CD4-positive, alpha-beta T cell treated with Interleukin-21 for 1 hour (primary cell): ENCODE measurements around the gene ALB.

ENCODE experiments used
- DNase-seq: peaks from one replicate; pipeline ENCODE4 v3.0.0-alpha.2; 2020

ALB gene

GRCh38 chr4:73452953-73453700 lies 49.0 kb downstream of the ALB start:
- DNase-seq, result no peak

GRCh38 chr4:73453701-73454005 lies 49.6 kb downstream of the ALB start:
- no peak for DNase-seq

- no peak for DNase-seq
These were observed 50.8 kb downstream of the ALB start for GRCh38 chr4:73454920-73455319.

GRCh38 chr4:73456177-73457022 lies 52.3 kb downstream of the ALB start:
- DNase-seq, result no peak

GRCh38 chr4:73458184-73459047 lies 54.3 kb downstream of the ALB start:
- DNase-seq, result no peak

- no peak for DNase-seq
These were observed 54.9 kb downstream of the ALB start for GRCh38 chr4:73459048-73459421.

- no peak for DNase-seq
These were observed 56.9 kb downstream of the ALB start for GRCh38 chr4:73460913-73461522.

GRCh38 chr4:73468170-73468569 lies 64.1 kb downstream of the ALB start:
- no peak for DNase-seq

- no peak for DNase-seq
These were observed 66.6 kb downstream of the ALB start for GRCh38 chr4:73470728-73471127.
